HL-60 (cell line): ENCODE results near the gene PGBD5.

Experiments used
- DNase-seq, 2 experiments: peaks; one replicate each; pipeline ENCODE4 v3.0.0-alpha.2; 2010 to 2020; ENCODE audit warnings: low read depth in 1 of 2, low spot score in 1 of 2
- H3K27ac ChIP-seq: fragments of 250-450 bp; sonication (Bioruptor Pico); replicated peaks from 2 replicates; pipeline ENCODE4 v1.5.1; 2020; ENCODE audit warnings: mild to moderate bottlenecking, moderate library complexity
- H3K27me3 ChIP-seq: fragments of 250-450 bp; sonication (Bioruptor Pico); 2 replicates; pipeline ENCODE4 v1.5.1; 2021; ENCODE audit warnings: mild to moderate bottlenecking, moderate library complexity; ENCODE audit not compliant: insufficient read depth, poor library complexity, severe bottlenecking
- H3K4me3 ChIP-seq: replicated peaks from 2 replicates; pipeline ENCODE4 v1.5.1; 2011; ENCODE audit warnings: mild to moderate bottlenecking, control low read depth, low read length; ENCODE audit not compliant: insufficient read depth
- CTCF ChIP-seq: IDR thresholded peaks from one replicate; pipeline ENCODE4 v1.5.1; 2011; ENCODE audit warnings: low read length, control low read depth, inconsistent platforms; ENCODE audit not compliant: insufficient read depth
- GABPA ChIP-seq: IDR thresholded peaks from 2 replicates; pipeline ENCODE4 v1.6.1; 2012; ENCODE audit warnings: low read depth
- POLR2AphosphoS5 ChIP-seq: IDR thresholded peaks from 2 replicates; pipeline ENCODE4 v1.6.1; 2012; ENCODE audit warnings: low read depth
- REST ChIP-seq: IDR thresholded peaks from 2 replicates; pipeline ENCODE4 v1.6.1; 2012; ENCODE audit warnings: low read depth; ENCODE audit not compliant: insufficient replicate concordance
- SPI1 ChIP-seq: IDR thresholded peaks from 2 replicates; pipeline ENCODE4 v1.6.1; 2012; ENCODE audit warnings: low read depth, mild to moderate bottlenecking, borderline replicate concordance

PGBD5 gene

GRCh38 chr1:230279583-230279945 lies 146.6 kb downstream of the PGBD5 start:
- no peaks in the 10 kb centered on the region for H3K27me3 ChIP-seq
- no peak overlapping the region for H3K27ac ChIP-seq
- TF ChIP-seq SPI1 = no peak
- no peak for TF ChIP-seq POLR2AphosphoS5
- TF ChIP-seq GABPA = no peak
- TF ChIP-seq CTCF = no peak
- TF ChIP-seq REST = no peak
- DNase-seq = no peak
- H3K4me3 ChIP-seq = no peak overlapping the region

- no peak overlapping the region for H3K27ac ChIP-seq
- no peak for DNase-seq
- no peak overlapping the region for H3K4me3 ChIP-seq
- TF ChIP-seq REST = no peak
- TF ChIP-seq POLR2AphosphoS5 = no peak
- no peak for TF ChIP-seq SPI1
- no peak for TF ChIP-seq CTCF
- TF ChIP-seq GABPA = no peak
- no peaks in the 10 kb centered on the region for H3K27me3 ChIP-seq
Observed at GRCh38 chr1:230278871-230279582, 147.1 kb downstream of the PGBD5 start.

GRCh38 chr1:230278376-230278775 lies 147.8 kb downstream of the PGBD5 start:
- Histone ChIP-seq H3K27ac (no peak overlapping the region), H3K27me3 (no peaks in the 10 kb centered on the region), H3K4me3 (no peak overlapping the region)
- TF ChIP-seq REST (no peak), CTCF (no peak), POLR2AphosphoS5 (no peak), GABPA (no peak), SPI1 (no peak)
- DNase-seq = no peak
